HG02759 (cell line): ENCODE measurements around the gene SMIM45.

Experiments
- ATAC-seq: cut with Tn5 transposase; IDR thresholded peaks from one replicate; pipeline ENCODE4 v1.9.1; 2021; ENCODE audit warnings: mild to moderate bottlenecking, moderate library complexity; ENCODE audit not compliant: unreplicated experiment

SMIM45 gene

GRCh38 chr22:41915035-41915785 lies 36.7 kb upstream of the SMIM45 start, which contains the start of gene SHISA8:
Gene SHISA8, minus strand, starts transcription at chr22:41915074. Its CDS starts 407 bp downstream, at chr22:41914667.
- ATAC-seq, result no peak

GRCh38 chr22:41915786-41916493 lies 36.0 kb upstream of the SMIM45 start:
- ATAC-seq, result no peak

- ATAC-seq, result no peak
These were observed 35.1 kb upstream of the SMIM45 start for GRCh38 chr22:41916745-41917358.

DNA sequence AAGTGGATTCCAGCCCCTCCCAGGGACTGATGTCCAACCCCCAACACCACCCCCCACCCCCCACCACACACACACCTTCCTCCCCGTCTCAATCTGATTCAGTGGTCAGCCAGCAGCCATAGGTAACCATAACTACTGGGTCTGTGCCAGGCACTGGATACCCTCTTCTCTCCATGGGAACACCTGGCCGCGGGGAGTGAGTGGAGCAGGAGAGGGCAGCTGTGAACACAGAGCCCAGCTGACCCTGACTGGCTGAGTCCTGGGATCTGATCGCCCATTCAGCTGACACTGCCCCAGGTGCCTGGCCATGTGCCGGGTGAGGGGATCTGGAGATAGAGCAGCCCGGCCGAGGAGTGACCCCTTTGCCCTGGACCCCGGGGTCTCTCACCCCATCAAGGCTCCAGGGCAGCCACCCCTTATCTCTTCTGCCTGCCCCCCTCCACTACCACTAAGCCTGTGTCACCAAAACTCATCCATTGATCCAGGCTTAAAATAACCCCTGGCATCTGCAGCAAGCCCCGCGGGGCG lies 34.5 kb upstream of the SMIM45 start:
- no peak for ATAC-seq

GRCh38 chr22:41917903-41918791 lies 33.8 kb upstream of the SMIM45 start:
- no peak for ATAC-seq

DNA sequence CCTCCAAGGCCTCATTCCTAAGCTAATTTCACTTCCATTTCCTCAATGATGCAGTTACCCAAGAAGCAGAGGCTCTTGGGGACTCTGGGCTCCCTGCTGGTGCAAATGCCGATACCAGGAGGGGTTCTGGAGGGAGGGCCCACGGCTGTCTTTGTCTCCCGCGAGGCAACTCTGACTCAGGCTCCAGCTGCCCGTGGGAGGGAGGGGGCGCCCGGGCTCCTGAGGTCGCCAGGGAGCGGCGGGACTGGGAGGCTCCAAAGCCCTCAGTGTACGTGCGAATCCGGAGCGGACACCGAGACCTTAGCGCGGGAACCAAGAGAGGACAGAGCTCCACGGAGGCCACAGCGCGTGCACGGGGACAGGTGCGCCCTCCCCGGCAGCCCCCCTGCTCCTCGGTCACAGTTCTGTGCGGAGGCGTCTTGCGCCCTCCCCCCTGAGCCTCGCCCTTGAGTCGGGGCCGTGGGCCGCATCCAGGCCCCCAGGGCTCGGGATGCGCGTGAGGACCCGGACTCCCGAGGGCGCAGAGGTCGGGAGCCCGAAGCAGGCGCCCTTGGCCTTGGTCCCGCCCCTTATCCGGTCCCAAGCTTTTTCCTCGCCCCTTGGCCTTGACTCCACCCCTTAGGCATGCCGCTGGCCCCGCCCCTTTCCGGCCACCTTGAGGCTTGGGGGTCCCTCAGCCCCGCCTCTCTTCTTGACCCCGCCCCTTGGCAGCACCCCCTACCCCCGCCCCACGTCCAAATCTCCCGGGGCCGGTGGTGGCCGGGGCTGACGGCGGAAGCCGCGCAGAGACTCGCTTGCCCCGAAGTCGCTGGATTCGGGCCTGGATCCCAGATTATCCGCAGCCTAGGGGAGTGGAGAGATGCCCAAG lies 32.4 kb upstream of the SMIM45 start:
- peak; percentile 55 for ATAC-seq

GRCh38 chr22:41920271-41920976 lies 31.5 kb upstream of the SMIM45 start:
- ATAC-seq, result peak; percentile 25

- ATAC-seq, result no peak
These were observed 29.6 kb upstream of the SMIM45 start for GRCh38 chr22:41922328-41922727.

DNA sequence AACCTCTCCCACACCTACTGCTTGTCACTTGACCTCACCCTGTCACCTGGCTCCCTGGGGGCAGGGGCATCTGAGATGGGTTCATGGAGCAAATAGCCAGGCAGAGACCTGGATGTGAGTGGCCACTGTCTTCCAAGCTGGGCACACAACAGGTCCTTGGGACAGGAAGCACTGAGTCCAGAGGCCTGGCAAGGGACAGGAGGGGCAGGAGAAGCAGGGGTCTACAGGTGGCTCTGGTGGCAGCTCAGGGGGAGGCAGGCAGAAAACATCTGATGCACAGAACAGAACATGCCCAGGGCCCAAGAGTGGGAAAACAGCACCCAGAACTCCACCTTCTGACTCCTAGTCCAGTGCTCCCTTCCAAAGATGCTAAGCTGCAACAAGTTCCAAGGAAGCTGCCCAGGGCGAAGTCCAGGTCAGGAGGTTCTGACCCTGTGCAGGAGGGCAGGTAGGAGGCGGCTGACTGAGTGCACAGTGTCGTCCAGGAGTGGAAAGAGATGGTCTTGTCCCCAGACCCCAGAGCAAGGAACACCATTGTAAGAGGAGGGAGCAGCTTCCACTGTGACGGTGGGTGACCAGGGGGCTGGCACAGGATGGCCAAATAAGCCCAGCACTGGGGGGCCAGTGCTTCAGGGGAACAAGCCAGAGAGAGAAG lies 28.9 kb upstream of the SMIM45 start:
- ATAC-seq, result no peak

DNA sequence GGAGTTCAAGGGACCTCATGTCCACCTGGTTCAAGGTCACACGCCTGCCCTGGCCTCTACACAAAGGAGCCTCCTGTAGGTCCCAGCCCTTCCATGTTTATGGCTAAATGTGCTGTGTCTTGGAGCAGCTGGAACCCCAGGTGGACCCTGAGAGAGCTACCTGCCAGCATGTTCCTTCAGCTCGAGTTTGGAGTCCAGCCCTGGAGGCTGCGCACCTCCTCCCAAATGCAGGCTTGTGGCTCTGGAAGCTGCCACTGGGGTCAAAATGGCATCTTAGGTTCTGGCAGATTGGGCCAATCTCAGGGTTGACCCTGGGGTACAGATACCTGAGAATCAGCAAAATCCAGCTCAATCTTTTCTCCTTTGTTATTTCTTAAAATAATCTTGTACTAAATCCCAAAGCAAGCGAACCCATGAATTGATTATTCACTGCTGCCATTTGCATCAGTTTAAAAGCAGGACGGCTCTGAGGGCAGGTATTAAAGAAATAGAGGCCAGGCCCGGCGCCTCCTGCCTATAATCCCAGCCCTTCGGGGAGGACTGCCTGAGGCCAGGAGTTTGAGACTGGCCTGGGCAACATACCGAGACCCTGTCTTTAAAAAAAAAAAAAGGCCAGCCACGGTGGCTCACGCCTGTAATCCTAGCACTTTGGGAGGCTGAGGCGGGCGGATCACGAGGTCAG lies 28.2 kb upstream of the SMIM45 start:
- ATAC-seq, result no peak

DNA sequence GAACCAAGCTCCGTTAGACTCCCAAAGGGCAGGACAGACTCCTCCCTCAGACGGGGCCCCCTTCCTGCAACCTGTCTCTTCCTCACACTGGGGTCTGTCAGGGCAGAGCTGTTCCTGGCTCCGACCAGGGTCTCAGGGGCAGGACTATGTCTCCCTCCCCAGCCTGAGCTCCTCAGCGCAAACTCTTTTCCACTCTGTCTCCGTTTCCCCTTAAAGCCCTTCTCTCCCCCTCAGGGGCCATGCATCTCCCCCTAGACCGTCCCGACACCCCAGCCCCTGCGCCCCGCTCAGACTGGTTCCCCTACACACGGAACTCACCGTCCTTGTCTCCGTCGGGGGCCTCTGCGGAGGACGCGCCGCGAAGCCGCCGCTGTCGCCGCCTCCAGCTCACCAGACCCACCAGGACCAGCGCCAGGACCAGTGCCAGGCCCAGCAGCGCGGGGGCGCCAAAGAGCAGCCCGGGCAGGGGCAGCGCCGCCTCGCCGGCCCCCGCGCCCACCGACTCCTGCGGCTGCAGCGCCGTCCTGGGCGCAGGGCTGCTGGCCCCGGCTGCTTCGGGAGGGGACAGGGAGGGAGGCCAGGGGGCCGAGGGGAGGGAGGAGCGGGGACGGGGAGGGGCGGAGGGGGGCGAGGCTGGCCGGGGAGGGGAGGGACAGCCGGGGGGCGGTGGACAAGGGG lies 26.0 kb upstream of the SMIM45 start:
- ATAC-seq, result peak; percentile 39

DNA sequence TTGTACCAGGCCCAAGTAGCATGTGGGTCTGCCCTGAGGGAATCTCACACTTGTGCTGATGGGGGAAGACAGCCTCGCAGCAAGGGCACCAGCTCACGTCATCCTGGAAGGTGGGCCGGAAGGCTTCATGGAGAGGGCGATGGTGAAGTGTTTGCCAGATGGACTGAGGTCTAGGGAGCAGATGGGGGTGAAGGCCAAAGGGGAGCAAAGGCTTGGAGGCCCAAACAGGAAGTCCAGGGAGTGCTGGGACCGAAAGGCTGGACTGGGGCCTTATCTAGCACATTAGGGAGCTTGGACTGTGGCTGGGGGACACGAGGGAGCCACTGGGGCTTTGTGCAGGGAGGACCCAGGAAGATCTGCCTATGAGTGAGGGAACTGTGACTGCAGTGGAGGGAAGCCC lies 24.1 kb upstream of the SMIM45 start:
- ATAC-seq, result no peak

DNA sequence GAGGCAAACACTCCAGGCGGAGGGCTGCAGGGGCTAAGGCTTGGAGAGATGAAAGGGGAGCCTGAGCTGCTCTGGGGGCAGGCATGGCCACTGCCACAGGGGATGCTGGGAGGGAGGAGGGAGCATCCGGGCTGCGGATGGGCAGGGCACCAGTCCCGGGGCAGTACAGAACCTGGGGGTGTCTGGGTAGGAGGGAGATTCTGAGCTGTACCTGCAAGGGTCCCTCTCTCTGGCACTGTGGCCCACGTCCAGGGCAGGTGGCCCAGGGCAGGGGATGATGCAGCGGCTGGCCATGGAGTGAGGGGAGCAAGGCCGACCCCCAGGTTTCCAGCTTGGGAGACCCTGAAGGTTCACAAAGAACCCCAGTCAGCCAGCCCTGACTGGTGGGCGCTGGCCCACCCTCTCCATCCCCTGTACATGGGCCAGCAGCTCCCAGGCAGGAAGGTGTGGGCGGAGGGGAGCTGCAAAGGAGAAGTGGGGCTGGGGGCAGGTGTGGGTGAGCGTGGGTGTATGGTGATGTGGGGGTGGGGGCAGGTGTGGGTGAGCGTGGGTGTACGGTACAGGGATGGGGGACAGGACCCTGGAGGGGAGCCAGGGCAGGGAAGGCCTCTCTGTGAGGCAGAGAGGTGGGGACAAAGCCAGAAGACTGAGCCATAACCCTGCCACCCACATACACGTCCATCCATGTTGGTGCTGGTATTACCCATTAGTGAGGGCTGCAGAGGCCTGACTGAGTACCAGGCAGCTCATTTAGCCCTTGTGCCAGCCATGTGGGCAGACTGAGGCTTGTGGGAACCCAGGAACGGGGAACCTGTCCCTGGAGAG lies 23.1 kb upstream of the SMIM45 start:
- no peak for ATAC-seq

- ATAC-seq, result no peak
These were observed 22.5 kb upstream of the SMIM45 start for GRCh38 chr22:41929418-41929810.

DNA sequence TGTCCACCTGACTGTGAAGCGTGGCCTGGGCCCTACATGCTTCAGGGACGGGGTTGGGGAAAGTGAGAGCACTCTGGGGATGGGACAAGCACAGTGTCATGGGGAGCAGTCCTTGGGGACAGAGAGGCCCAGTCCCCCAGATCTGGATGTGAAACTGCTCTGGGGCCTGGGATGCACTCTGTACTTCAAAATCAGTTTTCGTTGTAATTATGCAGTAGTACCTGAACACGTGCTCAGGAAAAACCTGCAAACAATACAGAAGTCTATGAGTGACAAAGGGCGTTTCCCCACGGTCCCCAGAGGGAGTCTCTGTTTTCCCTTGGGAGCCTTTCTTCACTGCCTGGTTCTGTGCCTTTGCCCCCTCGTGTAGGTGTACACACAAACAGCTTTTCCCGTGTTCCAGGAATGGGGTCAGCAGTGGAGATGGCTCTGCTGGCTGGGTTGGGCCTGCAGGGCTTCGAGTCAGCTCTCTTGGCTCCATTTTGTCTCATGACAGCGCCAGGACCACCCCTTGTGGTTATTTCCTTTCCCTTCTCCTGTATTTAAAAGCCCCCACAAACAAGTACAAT lies 20.2 kb upstream of the SMIM45 start:
- no peak for ATAC-seq

DNA sequence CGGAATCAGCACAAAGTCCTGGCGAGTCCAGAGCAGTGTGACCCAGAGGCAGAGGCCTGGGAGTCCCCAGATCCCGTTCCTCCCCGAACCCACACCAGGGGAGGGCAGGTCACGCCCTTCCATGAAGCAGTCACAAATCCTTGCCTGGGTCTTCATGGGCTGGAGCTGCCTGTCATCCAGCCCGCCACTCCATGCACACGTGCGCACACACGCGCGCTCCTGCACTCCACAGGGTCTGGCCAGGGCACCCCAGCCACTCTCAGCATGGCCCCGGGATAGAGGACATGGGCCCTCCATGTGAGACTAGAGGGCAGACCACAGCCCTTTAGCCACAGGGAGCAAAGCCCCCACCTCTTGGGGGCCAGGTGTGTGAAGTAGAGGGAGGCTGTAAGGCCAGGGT lies 19.6 kb upstream of the SMIM45 start:
- no peak for ATAC-seq
